ENCODE measurements around the gene KIF2C.
A peak's percentile ranks its signal among the peaks of the same experiment; 100 is the strongest.

KIF2C gene

GRCh38 chr1:44718091-44718490 is 21.5 kb upstream of the KIF2C start:
- no peak for FAIRE-seq
- TF ChIP-seq SPI1 (IDR thresholded peaks at IDR 0.05; ENCODE audit: low read depth, low read length) (no peak), POLR2AphosphoS5 (IDR thresholded peaks at IDR 0.05; ENCODE audit: low read depth, low read length) (no peak)
- no peak for DNase-seq (ENCODE audit: insufficient read length, low spot score)

GRCh38 chr1:44719318-44719717 is 20.3 kb upstream of the KIF2C start:
- TF ChIP-seq POLR2A (IDR thresholded peaks at IDR 0.05; ENCODE audit: low read depth, low read length), result no peak
- no peak for TF ChIP-seq POU2F2 (IDR thresholded peaks at IDR 0.05; ENCODE audit: low read depth, low read length)
- no peak for TF ChIP-seq PAX5 (IDR thresholded peaks at IDR 0.05; ENCODE audit: insufficient read depth, low read length, severe bottlenecking)
- no peak for TF ChIP-seq SPI1 (IDR thresholded peaks at IDR 0.05; ENCODE audit: low read depth, low read length)
- TF ChIP-seq TAF1 (IDR thresholded peaks at IDR 0.05; ENCODE audit: low read depth, low read length), result no peak
- TF ChIP-seq POLR2AphosphoS5 (IDR thresholded peaks at IDR 0.05; ENCODE audit: low read depth, low read length), result no peak
- FAIRE-seq, result peak; percentile 67
- no peak for DNase-seq (ENCODE audit: insufficient read length, low spot score)

GRCh38 chr1:44720281-44720680 is 19.4 kb upstream of the KIF2C start:
- FAIRE-seq (no peak), DNase-seq (ENCODE audit: insufficient read length, low spot score) (no peak)
- no peak for TF ChIP-seq POLR2AphosphoS5 (IDR thresholded peaks at IDR 0.05; ENCODE audit: low read depth, low read length)

GRCh38 chr1:44721485-44722361 is 17.9 kb upstream of the KIF2C start:
- DNase-seq (ENCODE audit: insufficient read length, low spot score) (peak; percentile 56), FAIRE-seq (peak; percentile 92)
- TF ChIP-seq POLR2AphosphoS5 (IDR thresholded peaks at IDR 0.05; ENCODE audit: low read depth, low read length), result peak; percentile 100
- peak; percentile 100 for TF ChIP-seq POLR2A (IDR thresholded peaks at IDR 0.05; ENCODE audit: low read depth, low read length)
- TF ChIP-seq TAF1 (IDR thresholded peaks at IDR 0.05; ENCODE audit: low read depth, low read length), result peak; percentile 93
- peak; percentile 100 for TF ChIP-seq POU2F2 (IDR thresholded peaks at IDR 0.05; ENCODE audit: low read depth, low read length)
- TF ChIP-seq PAX5 (IDR thresholded peaks at IDR 0.05; ENCODE audit: insufficient read depth, low read length, severe bottlenecking), result peak; percentile 75
- TF ChIP-seq SPI1 (IDR thresholded peaks at IDR 0.05; ENCODE audit: low read depth, low read length), result peak; percentile 46

GRCh38 chr1:44723064-44723463 is 16.6 kb upstream of the KIF2C start:
- TF ChIP-seq POLR2AphosphoS5 (IDR thresholded peaks at IDR 0.05; ENCODE audit: low read depth, low read length) (no peak), TAF1 (IDR thresholded peaks at IDR 0.05; ENCODE audit: low read depth, low read length) (no peak), PAX5 (IDR thresholded peaks at IDR 0.05; ENCODE audit: insufficient read depth, low read length, severe bottlenecking) (no peak)
- FAIRE-seq (no peak), DNase-seq (ENCODE audit: insufficient read length, low spot score) (no peak)

- DNase-seq (ENCODE audit: insufficient read length, low spot score) (peak; percentile 62), FAIRE-seq (peak; percentile 95)
Measured at GRCh38 chr1:44723496-44724295, 15.9 kb upstream of the KIF2C start.

GRCh38 chr1:44724296-44724954 is 15.2 kb upstream of the KIF2C start:
- TF ChIP-seq TAF1 (IDR thresholded peaks at IDR 0.05; ENCODE audit: low read depth, low read length), result no peak
- no peak for TF ChIP-seq POU2F2 (IDR thresholded peaks at IDR 0.05; ENCODE audit: low read depth, low read length)
- no peak for TF ChIP-seq SPI1 (IDR thresholded peaks at IDR 0.05; ENCODE audit: low read depth, low read length)
- TF ChIP-seq POLR2A (IDR thresholded peaks at IDR 0.05; ENCODE audit: low read depth, low read length), result no peak
- TF ChIP-seq PAX5 (IDR thresholded peaks at IDR 0.05; ENCODE audit: insufficient read depth, low read length, severe bottlenecking), result no peak
- no peak for TF ChIP-seq POLR2AphosphoS5 (IDR thresholded peaks at IDR 0.05; ENCODE audit: low read depth, low read length)
- FAIRE-seq (no peak), DNase-seq (ENCODE audit: insufficient read length, low spot score) (no peak)

More at GRCh38 chr1:44723496-44724295, 15.9 kb upstream of the KIF2C start:
- 0 out of 2 replicates have a peak, but pooled peaks have one; percentile 20 for TF ChIP-seq POLR2AphosphoS5 (IDR thresholded peaks at IDR 0.05; ENCODE audit: low read depth, low read length)
- no peak; the same call in 1 of the 2 replicates for TF ChIP-seq TAF1 (IDR thresholded peaks at IDR 0.05; ENCODE audit: low read depth, low read length)
- no peak for TF ChIP-seq POLR2A (IDR thresholded peaks at IDR 0.05; ENCODE audit: low read depth, low read length)
- TF ChIP-seq SPI1 (IDR thresholded peaks at IDR 0.05; ENCODE audit: low read depth, low read length), result peak; percentile 99
- TF ChIP-seq PAX5 (IDR thresholded peaks at IDR 0.05; ENCODE audit: insufficient read depth, low read length, severe bottlenecking), result no peak
- TF ChIP-seq POU2F2 (IDR thresholded peaks at IDR 0.05; ENCODE audit: low read depth, low read length), result peak; percentile 65; the same call in 1 of the 2 replicates

GRCh38 chr1:44724955-44725698 is 14.5 kb upstream of the KIF2C start:
- TF ChIP-seq TAF1 (IDR thresholded peaks at IDR 0.05; ENCODE audit: low read depth, low read length) (no peak), SPI1 (IDR thresholded peaks at IDR 0.05; ENCODE audit: low read depth, low read length) (no peak), POLR2A (IDR thresholded peaks at IDR 0.05; ENCODE audit: low read depth, low read length) (no peak), POLR2AphosphoS5 (IDR thresholded peaks at IDR 0.05; ENCODE audit: low read depth, low read length) (no peak), POU2F2 (IDR thresholded peaks at IDR 0.05; ENCODE audit: low read depth, low read length) (no peak), PAX5 (IDR thresholded peaks at IDR 0.05; ENCODE audit: insufficient read depth, low read length, severe bottlenecking) (no peak)
- FAIRE-seq, result no peak
- no peak for DNase-seq (ENCODE audit: insufficient read length, low spot score)
